Hypothalamus (tissue), 51 donors: ENCODE results near the gene PPP1R2.

Experiments used
- DNase-seq, 51 donors: peaks; one replicate each; lab custom pipeline; 2025; lab: John Stamatoyannopoulos, UW

Gene PPP1R2

DNA sequence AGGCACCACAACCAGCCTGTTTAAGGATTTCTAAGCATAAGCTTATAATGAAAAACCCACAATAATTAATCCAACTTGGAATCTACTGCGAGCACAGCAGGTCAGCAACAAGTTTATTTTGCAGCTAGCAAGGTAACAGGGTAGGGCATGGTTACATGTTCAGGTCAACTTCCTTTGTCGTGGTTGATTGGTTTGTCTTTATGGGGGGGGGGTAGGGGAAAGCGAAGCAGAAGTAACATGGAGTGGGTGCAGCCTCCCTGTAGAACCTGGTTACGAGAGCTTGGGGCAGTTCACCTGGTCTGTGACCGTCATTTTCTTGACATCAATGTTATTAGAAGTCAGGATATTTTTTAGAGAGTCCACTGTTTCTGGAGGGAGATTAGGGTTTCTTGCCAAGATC is 25.5 kb upstream of the PPP1R2 start:
- no peak for DNase-seq

DNA sequence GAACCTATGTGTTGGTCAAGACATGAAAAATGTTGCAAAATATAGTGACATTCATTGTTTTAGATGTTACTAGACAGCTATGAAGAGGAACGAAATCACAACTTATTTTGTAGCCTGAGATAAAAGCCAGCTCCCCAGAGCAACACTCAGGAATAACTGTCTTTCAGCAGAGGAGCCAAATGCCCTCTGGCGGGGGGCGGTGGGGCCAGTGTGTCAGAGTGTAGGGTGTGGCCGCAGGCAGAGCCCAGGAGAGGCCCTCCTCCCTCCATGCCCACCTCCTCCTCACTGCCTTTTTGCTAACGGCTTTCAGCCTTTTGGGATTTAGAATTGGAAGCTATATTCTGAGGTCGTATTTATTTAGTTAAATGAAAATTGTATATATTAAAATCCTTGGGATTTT is 23.7 kb upstream of the PPP1R2 start:
- DNase-seq, result no peak

DNA sequence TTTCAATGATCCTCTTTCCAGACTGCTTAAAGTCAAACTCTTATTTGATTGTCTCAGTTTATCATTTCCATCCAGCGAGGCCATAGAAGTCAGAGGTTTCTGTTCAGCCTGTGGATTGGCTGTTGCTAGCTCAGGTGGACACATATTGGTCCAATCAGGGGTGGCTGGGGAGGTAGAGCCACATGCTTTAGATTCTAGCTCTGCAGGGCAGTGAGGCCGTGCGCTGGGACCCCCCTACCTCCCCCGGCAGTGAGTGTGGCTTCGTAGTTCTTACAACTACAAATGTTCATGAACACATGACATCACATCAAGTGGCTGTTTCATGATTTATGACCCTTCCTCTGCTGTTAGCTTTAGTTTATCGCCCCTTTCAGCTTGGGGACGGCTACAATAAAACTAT is 22.6 kb upstream of the PPP1R2 start:
- no peak for DNase-seq

DNA sequence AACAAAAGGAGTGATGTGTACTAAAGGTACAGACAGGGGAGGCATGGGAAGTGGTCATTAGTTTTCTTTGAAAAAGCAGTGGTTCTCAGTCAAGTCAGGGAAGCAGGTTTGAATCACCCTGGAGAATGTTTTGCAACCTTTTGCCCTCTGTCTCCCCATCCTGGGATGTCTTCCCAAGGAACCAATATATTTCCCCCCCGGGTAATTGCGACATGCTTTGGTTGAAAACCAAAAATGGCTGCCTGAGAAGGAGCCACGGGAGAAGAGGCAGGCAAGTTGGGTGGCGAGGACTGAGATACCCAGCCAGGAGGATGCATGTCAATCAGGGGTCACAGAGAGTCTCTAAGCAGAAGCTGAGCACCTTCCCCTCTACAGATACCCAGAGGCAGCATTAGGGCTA is 20.2 kb upstream of the PPP1R2 start:
- no peak for DNase-seq

DNA sequence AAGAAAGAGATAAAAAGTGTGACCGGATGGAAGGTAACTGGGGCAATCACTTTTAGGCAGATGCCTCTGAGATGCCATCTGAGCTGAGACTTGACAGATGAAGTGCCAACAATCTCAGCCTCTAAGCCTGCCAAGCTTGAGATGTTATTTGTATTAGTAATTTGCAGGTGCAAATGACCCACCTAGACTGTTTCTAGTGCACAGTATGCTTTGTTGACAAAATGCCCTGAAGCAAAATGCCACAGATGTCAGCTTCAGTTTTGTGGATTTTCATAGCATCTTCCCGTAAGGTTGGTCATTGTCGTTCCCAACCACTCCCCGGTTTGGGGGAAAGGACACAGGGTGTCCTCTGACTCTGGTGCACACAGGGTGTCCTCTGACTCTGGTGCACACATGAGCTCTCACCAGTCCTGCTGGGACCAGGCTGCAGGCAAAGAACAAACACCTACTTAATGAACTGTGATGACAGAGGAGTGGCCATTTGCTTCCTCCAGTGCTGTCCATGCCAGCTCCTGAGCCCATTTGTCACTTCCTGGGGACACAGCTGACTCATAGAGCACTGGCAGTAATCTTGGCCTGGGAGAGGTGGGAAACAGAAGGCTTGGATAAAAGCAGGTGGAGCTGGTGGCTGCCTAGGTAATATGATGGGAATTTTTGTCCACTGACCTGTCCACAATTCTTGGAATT is 16.7 kb upstream of the PPP1R2 start:
- no peak for DNase-seq

DNA sequence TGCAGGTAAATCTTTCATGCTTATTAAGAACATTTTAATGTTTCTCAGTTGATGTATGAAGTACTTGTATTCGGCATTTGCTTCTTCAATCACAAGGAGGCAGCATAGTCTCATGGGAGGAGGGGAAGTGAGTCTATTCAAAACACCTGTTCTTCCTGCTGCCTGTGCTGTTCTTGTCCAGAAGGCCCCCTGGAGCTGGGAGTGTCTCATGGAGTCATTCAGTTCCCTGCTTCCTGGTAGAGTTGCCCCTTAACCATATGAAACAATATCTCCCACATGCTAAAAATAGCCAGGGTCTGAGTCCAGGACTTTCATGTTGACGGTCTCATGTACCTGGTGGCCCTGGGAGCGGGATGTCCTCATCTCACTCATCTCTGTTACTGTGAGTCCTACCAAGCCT is 15.5 kb upstream of the PPP1R2 start:
- peak in 1 of 51 donors; percentile 55 for DNase-seq

DNA sequence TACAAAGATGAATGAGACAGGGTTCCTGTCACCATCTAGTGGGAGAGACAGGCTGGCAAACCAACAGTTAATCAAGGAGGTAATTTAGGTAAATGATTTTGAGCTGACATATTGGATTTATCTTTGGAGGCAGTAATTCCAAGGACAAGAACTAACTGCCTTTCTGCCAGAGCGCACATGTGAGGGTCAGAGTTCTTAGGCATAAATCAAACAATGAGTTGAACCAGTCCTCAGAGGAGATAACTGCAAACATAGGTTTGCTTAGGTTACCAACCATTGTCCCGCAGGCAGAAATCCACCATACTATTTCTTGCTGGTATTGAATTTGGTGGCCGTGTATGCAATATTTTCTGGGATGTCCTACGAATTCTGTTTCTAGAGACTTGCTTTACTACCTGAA is 14.2 kb upstream of the PPP1R2 start:
- DNase-seq, result no peak

DNA sequence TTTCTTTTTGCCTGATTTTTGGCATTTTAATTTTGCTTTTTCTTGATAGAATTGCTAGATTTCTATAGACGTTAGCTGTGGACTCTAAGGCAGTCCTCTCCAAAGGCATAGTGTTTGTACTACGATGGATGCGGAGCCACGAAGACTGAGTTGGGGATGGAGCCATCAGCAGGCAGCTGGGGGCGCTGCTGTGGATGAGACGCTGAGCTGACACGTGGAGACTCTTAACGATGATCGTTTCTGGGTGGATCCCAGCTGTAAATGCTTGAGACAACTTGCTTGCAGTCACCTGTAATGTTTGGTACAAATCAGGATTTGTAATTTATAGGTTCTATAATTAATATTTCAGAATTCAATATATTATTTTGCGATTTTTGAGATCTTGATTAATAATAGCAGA is 13.3 kb upstream of the PPP1R2 start:
- DNase-seq, result peak in 16 of 51 donors; percentile 9 to 57 (median 33)

DNA sequence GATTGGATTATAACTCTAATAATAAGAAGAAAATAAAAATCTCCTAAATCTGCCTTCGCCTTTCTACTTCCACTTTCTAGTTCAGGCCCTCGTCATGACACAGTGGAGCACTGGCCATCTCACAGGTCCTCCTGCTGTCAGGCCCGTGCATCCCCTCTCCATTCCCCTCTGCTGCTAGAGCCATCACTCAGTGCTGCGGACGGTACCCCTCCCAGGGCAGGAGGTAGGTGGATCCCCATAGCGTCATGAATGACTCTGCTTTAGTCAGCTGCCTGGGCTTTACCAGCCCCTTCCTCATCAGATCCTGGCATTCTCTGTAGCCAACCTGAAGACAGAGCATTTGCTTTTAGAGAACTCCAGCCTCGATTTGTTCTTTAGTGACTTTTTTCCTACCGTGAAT is 12.0 kb upstream of the PPP1R2 start:
- DNase-seq, result no peak

DNA sequence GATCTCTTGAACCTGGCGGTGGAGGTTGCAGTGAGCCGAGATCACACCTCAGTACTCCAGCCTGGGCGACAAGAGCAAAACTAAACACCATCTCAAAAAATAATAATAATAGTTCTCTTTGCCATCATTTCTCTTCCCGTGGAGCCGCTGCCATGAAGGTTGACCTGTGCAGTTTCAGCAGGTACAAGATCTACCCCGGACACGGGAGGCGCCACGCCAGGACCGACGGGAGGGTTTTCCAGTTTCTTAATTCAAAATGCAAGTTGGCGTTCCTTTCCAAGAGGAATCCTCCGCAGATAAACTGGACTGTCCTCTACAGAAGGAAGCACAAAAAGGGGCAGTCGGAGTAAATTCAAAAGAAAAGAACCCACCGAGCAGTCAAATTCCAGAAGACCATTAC is 11.3 kb upstream of the PPP1R2 start:
- no peak for DNase-seq

DNA sequence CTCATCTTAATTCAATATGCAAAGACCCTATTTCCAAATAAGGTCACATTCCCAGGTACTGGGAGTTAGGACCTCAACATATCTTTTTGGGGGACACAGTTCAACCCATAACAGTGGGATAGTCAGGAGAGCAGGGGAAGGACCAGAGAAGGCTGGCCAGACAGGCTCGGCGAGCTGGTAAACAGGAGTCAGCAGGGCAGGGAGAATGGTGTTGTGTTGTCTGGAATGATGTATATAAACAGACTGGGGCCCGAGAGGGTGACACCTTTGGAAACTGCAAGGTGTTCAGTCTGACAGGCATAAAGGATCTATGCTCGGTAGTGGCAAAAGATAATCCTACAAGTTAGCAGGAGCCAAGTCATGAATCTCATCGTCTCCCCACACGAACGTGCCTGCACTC is 10.1 kb upstream of the PPP1R2 start:
- DNase-seq, result no peak

DNA sequence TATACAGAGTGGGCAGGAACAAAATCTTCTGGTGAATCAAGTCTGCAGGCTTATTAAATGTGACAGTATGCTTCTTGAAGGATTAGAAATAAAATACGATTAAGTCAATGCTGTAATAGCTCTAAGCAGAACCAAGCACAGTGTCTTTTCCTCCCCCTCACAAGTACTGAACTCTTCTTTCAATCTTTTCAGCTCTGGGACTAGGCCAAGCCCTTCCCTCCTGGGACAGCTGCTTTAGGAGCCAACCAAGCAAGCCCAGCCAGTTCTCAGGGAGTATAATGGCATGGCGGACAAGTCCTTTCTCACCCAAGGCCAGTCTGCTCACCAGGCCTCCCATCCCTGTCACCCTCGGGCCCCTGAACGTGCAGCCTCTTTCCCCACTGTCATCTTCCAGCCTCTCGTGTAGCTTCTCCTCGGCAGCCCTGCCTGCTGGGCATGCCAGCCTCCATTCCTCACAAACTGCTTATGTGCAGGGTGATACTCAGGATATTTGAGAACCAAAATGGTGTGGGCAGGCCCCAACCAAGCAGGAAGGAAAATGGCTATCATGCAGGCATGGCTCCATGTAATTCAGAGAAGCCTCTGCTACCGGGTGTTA is 8.4 kb upstream of the PPP1R2 start:
- no peak for DNase-seq

DNA sequence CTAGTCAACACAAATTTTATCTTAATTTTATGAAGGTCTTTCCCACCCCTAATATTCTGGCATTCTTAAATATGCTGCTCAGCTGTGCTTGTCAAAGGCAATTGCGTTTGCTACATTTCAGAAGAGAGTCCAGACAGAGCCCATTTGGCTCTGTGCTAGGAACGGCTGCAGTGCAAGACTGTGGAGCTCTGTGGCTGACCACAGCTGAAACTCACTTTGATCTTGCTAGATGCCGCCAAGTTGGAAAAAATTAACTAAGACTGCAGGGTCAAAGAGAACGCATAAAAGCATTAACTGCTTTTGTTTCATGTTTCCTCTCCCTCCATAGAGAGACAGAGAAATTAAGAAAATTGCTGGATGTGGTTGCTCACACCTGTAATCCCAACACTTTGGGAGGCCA is 7.6 kb upstream of the PPP1R2 start:
- DNase-seq, result no peak

DNA sequence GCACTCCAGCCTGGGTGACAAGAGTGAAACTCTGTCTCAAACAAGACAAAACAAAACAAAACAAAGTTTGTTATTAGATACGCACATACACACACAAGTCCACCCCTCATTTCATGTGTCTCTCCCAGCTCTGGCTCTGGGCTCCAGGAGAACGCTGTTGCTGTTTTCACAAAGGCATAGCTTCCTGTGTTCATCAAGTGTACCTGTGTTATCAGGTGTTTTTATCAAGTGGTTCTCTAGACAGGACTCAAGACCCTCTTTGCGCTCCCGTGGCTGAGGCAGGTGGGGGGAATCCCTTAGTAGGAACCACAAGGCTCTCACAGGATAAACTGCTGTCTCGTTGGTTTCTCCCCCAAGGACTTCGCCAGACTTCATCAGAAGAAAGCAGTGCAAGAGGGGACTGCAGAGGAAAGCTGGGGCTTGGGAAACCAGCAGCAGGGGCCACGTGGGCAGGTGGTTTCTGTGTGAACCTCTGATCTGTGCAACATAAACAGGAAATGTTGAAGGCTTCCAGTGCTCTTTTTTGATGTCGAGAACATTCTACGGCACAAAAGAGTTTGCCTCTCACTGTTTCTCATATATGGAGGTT is 6.9 kb upstream of the PPP1R2 start:
- DNase-seq, result no peak

DNA sequence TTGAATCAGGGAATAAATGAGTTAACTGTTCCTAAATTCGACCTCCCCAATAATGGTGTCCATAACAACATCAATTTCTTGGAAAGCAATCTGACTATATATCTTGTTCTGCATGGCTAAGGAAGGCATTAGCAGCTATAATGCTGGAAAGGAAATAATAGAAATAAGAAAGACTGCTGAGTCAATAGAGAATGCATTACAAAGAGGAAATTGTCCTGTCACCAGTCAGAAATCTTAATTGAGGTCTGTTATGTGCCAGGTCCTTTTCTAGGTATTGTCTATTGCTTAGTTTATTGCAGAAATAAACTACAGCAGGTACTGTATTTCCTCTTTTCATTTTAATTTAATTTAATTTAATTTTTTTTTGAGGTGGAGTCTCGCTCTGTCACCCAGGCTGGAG is 5.9 kb upstream of the PPP1R2 start:
- DNase-seq, result no peak

DNA sequence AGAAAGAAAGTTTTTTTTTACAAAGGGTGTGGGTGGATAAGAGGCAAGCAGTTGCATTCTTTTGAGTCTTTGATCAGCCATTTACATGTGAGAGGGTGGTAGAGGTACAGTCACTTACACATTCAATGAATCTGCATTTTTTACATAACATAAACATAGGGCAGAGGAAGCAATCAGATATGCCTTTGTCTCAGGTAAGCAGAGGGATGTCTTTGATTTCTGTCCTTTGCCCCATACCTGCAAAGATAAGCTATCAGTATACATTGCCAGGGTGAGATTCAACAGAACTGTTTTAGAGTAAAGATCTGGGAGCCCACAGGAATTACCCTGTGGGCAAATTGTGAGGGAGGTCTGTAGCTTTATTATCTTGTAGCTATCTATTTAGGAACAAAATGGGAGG is 5.4 kb upstream of the PPP1R2 start:
- no peak for DNase-seq

DNA sequence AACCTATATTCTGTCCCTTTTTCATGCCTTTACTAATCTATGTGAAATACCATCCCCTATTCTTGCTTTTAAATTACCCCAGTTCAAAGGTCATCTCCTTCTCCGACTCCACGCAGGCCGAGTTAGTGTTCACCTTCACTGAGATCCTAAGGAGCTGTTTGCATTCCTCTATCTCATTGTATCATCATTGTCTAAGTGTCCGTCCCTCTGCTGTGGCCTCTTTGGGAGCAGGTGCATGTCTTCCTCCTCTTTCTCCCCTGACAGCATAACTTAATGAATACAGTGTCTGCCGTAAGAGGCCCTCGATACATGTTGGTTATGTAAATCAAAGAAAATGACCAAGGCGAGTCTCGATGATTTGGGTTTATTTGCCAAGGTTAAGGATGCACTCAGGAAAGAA is 4.9 kb upstream of the PPP1R2 start:
- no peak for DNase-seq

DNA sequence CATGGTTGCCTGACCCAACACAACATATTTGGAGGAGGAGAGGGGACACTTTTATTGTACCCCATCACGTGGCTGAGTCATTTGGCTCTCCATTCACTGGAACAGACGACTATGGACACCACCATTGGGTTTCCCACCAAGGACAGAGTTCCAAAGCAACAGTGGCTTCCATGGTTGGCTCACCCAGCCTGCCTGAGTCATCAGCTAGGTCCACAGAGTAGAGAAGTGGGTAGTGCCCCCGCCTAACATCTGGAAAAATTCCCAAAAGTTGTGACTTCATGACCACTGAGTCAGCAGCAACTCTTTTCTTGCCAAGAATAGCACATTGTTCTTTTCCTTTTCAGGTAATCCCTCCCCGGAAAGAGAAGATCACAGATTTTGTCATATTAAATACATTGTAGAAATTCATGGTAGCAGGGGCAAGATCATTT is 3.0 kb upstream of the PPP1R2 start:
- DNase-seq, result peak in 7 of 51 donors; percentile 10 to 42 (median 24)

DNA sequence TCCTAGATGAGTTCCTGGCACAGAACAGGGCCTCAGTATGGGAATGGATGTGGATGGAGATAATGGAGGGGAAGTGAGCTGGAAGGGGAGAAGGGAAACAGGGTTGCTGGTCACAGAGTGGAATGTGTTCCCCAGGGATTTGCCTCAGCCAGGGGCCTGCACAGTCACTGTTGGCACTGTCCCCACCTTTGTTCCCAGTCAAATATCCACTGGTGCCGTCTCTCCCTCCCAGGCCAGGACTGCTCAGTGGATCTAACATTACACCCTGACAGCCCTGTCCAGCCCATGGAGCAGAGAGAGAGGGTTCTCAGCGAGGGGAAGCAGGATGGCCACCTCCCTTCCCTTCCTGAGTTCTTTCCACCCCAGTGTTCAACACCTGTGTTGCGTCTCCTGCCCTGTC is 1.5 kb upstream of the PPP1R2 start:
- DNase-seq, result no peak

DNA sequence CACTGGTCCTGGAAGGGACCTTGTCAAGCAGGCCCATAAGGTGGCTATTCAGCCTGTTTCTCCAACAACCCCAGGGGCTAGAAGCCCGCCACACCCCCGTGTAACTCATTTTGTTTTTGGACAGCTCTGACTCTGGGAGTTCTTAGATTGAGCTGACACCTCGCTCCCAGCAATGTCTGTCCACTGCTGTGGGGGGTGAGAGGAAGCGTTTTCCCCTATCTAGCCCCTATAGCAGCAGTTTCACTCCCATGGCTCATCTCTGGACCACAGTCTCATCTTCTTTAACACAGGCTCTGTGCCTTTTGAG is 1.1 kb upstream of the PPP1R2 start:
- no peak for DNase-seq

DNA sequence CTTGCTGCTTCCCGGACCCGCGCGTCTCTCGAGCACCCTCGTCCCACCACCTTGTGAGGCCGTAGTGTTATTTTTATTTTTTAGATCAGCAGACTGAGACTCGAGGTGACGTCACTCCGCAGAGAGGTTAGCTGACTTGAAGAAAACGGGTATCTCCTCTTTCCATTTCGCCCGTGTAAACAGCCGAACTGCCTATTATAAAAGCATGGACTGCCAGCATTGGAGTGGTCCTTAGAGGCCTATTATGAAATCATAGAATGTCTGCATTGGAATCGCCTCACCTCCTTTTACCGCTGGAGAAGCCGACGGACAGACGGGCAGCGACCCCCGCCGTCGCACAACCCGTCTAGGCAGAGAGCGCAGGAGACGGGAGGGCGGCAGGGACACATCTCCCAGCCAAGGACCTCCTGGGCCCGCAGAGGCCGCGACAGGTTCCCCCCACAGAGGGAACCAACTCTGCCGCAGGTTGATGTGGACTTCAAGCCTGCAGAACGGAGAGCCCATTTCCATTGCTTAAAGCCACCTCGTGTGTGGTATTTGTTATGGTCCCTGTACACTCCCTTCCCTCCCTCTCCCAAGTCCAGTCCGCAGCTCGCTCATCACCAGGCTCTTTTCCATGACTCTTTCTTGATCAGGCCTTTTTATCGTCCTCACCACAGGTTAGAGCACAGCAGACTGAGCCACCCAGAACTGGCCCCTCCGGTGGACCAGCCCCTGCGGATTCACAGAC is 540 bp upstream of the PPP1R2 start:
- peak in 9 of 51 donors; percentile 9 to 59 (median 37) for DNase-seq

DNA sequence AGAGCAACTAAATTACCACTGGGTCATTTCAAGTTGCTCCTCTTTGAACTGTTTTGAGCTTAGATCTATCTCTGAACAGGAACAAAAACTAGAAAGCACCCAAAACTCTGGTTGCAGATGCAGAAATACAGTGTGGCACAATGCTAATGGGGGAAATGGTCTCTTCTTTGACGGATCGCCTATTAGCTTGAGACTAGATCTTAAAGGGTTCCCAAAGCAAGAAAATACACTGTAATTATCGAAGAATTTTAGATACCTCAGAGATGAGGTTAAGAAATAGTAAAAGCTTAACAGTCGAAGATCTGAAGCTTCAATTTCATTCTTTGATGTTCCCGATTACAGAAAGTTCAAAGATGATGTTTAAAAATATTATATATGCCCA is 818 bp downstream of the PPP1R2 start:
- no peak for DNase-seq
